ENCODE results near the gene NARS2.
"Not testable (repeated sequence)": the region's sequence is repeated elsewhere in the genome, so short reads cannot be mapped to it uniquely, and the experiment has no call there.

- not testable (repeated sequence) for TF ChIP-seq CTCF, POLR2A (IDR thresholded peaks at IDR 0.05)
Observed at GRCh38 chr11:78563090-78563489, 11.6 kb downstream of the NARS2 start.

Data from thyroid gland (tissue), 4 donors.